Sigmoid colon (tissue), 3 donors: ENCODE data around the gene SYT7.

Experiments used
- POLR2A ChIP-seq, 2 donors: fragments of 450-650 bp; IDR thresholded peaks; one replicate each; pipeline ENCODE4 v1.6.1; 2016; ENCODE audit warnings: antibody characterized with exemption in 2 of 2, mild to moderate bottlenecking in 2 of 2, moderate library complexity in 2 of 2
- TF ChIP-seq, protein P1 (sequence below), 4 experiments: fragments of 450-650 bp in 3 of 4; fragments of 200-600 bp in 1 of 4; IDR thresholded peaks; one replicate each; pipeline ENCODE4 v1.5.1; 2016 to 2019; ENCODE audit warnings: antibody characterized with exemption in 4 of 4, mild to moderate bottlenecking in 3 of 4, moderate library complexity in 2 of 4

- TF ChIP-seq, protein P1, sequence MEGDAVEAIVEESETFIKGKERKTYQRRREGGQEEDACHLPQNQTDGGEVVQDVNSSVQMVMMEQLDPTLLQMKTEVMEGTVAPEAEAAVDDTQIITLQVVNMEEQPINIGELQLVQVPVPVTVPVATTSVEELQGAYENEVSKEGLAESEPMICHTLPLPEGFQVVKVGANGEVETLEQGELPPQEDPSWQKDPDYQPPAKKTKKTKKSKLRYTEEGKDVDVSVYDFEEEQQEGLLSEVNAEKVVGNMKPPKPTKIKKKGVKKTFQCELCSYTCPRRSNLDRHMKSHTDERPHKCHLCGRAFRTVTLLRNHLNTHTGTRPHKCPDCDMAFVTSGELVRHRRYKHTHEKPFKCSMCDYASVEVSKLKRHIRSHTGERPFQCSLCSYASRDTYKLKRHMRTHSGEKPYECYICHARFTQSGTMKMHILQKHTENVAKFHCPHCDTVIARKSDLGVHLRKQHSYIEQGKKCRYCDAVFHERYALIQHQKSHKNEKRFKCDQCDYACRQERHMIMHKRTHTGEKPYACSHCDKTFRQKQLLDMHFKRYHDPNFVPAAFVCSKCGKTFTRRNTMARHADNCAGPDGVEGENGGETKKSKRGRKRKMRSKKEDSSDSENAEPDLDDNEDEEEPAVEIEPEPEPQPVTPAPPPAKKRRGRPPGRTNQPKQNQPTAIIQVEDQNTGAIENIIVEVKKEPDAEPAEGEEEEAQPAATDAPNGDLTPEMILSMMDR (IDR thresholded peaks at IDR 0.05): no peak
- no peak for TF ChIP-seq POLR2A (IDR thresholded peaks at IDR 0.05)
Measured at GRCh38 chr11:61510974-61511373, 69.9 kb downstream of the SYT7 start.
